ENCODE measurements around the gene CYTH2. TPM values are rescaled to one million over a fixed set of nuclear protein-coding genes. Genes with fewer than 3 reads are reported as not detected.
A peak's percentile ranks its signal among the peaks of the same experiment; 100 is the strongest.

Gene CYTH2
- total RNA-seq, 1 donor from 2014 or later, result 32.1 TPM

GRCh38 chr19:48444129-48444935, 24.8 kb upstream of the CYTH2 start:
- H3K36me3 ChIP-seq, result peaks cover 23% of the 10 kb centered on the region
- peak overlapping the region; percentile 90 for H3K27ac ChIP-seq (replicated peaks)
- no peaks in the 10 kb centered on the region for H3K9me3 ChIP-seq (replicated peaks)
- no peak for DNase-seq
- H3K4me1 ChIP-seq, result peaks cover 35% of the 10 kb centered on the region
- intact Hi-C loops (cut with micrococcal nuclease), result no loop called here
- peak overlapping the region; percentile 96 for H3K4me3 ChIP-seq
- no peak for TF ChIP-seq CTCF (IDR thresholded peaks at IDR 0.05; ENCODE audit: borderline replicate concordance)
- H3K27me3 ChIP-seq (ENCODE audit: low read depth), result peaks cover 44% of the 10 kb centered on the region

DNA sequence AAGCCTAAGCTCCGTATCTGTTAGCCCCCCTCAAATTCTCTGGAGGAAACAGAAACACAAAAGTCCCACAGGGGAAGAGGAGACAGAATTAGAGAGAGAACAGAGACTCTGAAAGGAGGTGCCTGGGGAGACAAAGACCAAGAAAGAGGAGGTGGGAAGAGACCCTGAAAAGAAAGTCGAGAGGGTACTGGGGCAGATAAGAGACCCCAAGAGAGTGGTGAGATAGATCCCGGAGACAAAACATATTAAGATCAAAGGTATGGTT, 24.3 kb upstream of the CYTH2 start:
- DNase-seq, result no peak
- Histone ChIP-seq H3K4me1 (peaks cover 35% of the 10 kb centered on the region), H3K27me3 (ENCODE audit: low read depth) (peaks cover 41% of the 10 kb centered on the region), H3K36me3 (peaks cover 29% of the 10 kb centered on the region), H3K9me3 (replicated peaks) (no peaks in the 10 kb centered on the region), H3K4me3 (peak overlapping the region; percentile 96), H3K27ac (replicated peaks) (peak overlapping the region; percentile 90)
- intact Hi-C loops (cut with micrococcal nuclease), result no loop called here
- TF ChIP-seq CTCF (IDR thresholded peaks at IDR 0.05; ENCODE audit: borderline replicate concordance), result no peak

- DNase-seq, result no peak
- Histone ChIP-seq H3K4me1 (peaks cover 35% of the 10 kb centered on the region), H3K4me3 (peak overlapping the region; percentile 96), H3K27me3 (ENCODE audit: low read depth) (peaks cover 37% of the 10 kb centered on the region), H3K9me3 (replicated peaks) (no peaks in the 10 kb centered on the region), H3K27ac (replicated peaks) (peak overlapping the region; percentile 90), H3K36me3 (peaks cover 32% of the 10 kb centered on the region)
- peak; percentile 60 for TF ChIP-seq CTCF (IDR thresholded peaks at IDR 0.05; ENCODE audit: borderline replicate concordance)
- intact Hi-C loops (cut with micrococcal nuclease), result no loop called here
These were observed 23.9 kb upstream of the CYTH2 start for GRCh38 chr19:48445256-48445605.

GRCh38 chr19:48445606-48446481, 23.3 kb upstream of the CYTH2 start, which contains the start of gene GRWD1:
Gene GRWD1, plus strand, starts transcription at chr19:48445983. Its CDS starts 23 bp downstream, at chr19:48446006.
- peak; percentile 84 for DNase-seq
- Histone ChIP-seq H3K4me1 (peaks cover 35% of the 10 kb centered on the region), H3K36me3 (peaks cover 38% of the 10 kb centered on the region), H3K9me3 (replicated peaks) (no peaks in the 10 kb centered on the region), H3K4me3 (peak within 1 kb of the TSS; percentile 96), H3K27ac (replicated peaks) (peak within 1 kb of the TSS; percentile 90), H3K27me3 (ENCODE audit: low read depth) (peaks cover 32% of the 10 kb centered on the region)
- TF ChIP-seq CTCF (IDR thresholded peaks at IDR 0.05; ENCODE audit: borderline replicate concordance), result no peak
- intact Hi-C loops (cut with micrococcal nuclease), result no loop called here

DNA sequence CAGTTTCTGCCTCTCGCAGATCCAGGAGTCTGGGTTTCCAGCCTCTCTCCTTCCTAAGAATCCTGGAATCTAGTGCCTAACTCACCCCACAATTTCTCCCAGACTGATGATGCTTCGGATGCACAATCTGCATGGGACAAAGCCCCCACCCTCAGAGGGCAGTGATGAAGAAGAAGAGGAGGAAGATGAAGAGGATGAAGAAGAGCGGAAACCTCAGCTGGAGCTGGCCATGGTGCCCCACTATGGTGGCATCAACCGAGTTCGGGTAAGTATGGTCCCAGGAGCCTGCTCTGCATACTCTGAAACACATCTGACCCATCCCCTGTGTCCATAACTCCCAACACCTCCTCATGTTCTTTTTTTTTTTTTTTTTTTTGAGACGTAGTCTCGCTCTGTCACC, 22.6 kb upstream of the CYTH2 start:
- Histone ChIP-seq H3K4me1 (peaks cover 35% of the 10 kb centered on the region), H3K27me3 (ENCODE audit: low read depth) (peaks cover 24% of the 10 kb centered on the region), H3K36me3 (peaks cover 46% of the 10 kb centered on the region), H3K27ac (replicated peaks) (peak overlapping the region; percentile 90), H3K9me3 (replicated peaks) (no peaks in the 10 kb centered on the region), H3K4me3 (peak overlapping the region; percentile 96)
- intact Hi-C loops (cut with micrococcal nuclease), result no loop called here
- TF ChIP-seq CTCF (IDR thresholded peaks at IDR 0.05; ENCODE audit: borderline replicate concordance), result no peak
- DNase-seq, result no peak
